HG03520 (cell line): ENCODE data around the gene SLC44A1.
A peak's percentile ranks its signal among the peaks of the same experiment; 100 is the strongest.

Experiments used
- ATAC-seq: cut with Tn5 transposase; IDR thresholded peaks from one replicate; pipeline ENCODE4 v1.9.1; 2021; ENCODE audit warnings: mild to moderate bottlenecking, moderate library complexity; ENCODE audit not compliant: unreplicated experiment

Gene SLC44A1

DNA sequence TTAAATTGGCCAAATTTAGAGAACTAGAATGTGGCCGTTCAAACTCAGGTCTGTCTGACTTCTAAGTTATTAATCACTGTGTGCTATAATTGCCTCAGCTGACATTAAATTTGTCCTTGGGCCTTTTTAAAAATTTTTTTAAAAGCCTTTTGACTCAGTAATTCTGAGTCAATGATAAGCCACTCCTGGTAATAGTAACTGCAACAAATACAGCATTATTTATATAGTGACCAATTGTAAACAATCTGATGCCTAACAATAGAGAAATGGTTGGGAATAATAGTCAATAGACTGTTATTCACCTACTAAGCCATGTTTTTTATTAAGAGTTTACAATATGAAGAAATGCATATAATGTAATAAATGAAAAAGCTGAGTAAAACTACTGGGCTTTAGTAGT lies 132.4 kb downstream of the SLC44A1 start:
- no peak for ATAC-seq

- ATAC-seq = peak; percentile 98
These were observed 141.0 kb downstream of the SLC44A1 start for GRCh38 chr9:105385381-105385985.

GRCh38 chr9:105389796-105390195 lies 145.3 kb downstream of the SLC44A1 start:
- ATAC-seq = no peak

DNA sequence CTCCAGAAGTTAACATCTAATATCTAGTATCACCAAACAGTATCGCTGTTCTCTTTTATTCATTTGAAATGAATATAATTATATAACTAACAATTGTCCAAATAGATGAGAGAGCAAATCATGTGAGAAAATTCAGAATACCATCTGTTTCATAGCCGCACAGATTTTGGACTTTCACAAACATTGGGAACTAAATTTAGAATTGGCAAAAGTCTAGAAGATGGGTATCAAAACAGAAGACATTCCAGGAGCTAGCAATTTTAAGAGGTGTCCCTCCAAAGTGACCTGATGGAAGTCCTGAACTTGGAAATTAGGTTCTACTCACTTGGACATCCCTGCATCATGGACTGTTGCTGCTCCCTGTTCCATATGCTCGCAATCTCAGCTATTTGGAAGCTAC lies 146.4 kb downstream of the SLC44A1 start:
- ATAC-seq = no peak

DNA sequence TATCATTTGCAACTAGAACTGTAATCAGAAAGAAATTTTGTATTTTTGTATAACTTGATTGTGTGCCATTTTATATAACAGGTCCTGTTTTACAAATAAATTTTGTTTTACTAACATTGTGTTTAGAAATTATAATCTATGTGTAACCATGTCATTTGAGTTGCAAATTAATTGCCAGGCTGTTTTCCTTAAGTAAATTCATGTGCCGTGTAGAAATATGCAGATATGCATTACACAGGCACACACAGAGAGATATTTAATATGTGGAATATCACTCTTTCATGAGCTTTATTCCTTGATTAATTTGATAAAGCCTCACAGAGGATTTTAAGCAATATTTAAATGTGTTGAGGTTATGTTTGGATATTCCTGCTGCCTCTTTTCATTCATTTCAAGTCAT lies 146.8 kb downstream of the SLC44A1 start:
- no peak for ATAC-seq

DNA sequence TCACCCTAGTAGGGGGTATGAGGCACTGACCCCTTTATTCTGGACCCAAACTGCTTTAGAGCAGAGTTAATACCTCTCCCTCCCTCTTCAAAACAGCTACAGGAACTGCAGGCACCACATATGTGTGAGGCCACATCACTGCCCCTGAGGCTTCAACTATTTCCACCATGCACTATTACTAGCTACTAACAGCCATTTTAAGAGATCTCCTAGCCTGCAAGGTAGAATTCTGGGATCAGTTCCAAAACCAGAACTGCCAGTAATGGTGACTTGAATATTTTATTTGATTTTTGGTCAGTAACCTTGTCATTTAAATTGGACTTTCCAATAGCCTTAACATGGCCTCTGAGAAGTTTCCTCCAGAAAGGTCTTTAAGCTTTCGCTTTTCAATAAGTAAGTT lies 148.1 kb downstream of the SLC44A1 start:
- no peak for ATAC-seq

DNA sequence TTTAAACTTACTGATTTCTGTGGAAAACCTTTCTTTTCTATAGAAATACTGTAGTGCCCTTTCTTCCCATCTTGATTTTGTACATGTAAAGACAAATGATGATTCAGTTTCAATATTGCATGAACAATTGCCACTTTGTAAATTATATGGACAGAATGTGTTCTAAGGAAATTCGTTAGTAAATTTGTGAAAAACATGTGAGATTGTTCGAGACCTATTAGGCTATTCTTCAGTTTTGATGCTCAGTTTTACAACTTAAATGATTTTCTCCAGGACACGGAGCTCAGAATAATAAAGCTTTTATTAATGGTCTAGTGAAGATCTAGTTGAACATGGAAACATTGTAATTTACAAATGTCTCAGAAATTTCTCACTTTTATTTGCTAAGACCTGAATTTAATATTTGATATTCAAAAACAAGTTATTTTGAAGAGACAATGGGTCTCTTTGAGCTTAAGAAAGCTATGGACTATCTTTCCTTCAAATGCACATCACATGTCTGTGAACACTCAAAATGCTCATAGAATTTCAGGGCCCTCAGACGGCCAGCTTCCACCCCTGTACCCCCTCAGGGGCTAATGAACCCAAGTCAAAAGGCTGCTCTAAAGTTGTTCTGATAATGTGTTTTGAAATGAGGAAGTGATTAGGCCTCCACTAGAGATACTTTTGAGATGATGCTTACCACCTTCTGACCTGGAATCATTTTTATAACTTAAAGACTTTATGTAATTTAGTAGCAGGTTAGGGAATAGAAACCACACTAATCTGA lies 149.3 kb downstream of the SLC44A1 start:
- ATAC-seq = no peak

DNA sequence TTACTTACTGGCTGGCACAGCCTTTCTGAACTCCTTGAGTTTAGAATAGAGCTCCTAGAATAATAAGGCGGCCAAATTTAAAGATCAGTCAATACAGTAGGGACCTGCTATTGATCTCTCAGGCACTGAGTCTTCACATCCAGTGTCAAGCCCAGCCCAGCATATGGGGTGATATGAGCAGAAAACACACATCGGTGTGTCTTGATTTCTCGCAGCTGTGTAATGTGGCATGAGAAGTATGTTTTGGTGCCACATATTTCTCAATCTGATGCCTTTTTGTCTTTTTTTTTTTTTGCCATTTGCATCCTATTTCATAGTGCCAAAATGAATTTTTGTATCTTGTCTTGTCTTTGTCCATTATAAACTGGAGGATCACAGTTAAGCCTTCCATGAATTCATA lies 152.0 kb downstream of the SLC44A1 start:
- no peak for ATAC-seq

DNA sequence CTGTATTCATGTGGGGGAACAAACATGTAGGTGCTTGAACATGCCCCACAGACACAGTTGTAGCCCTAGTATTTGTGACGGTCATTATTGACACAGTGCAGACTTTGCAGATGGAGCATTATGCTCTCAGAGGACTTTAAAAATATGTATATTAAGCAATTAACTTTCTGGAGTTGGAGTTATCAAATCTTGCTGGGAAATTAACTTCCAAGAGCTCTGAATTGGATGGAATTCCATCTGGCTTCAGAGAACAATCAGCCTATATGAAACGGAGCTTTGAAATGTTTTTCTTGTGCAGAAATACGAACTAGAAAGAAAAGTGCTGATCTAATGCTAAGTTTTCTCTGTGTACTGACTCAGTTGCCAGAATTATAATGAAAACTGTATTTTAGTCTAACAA lies 152.4 kb downstream of the SLC44A1 start:
- ATAC-seq = no peak

DNA sequence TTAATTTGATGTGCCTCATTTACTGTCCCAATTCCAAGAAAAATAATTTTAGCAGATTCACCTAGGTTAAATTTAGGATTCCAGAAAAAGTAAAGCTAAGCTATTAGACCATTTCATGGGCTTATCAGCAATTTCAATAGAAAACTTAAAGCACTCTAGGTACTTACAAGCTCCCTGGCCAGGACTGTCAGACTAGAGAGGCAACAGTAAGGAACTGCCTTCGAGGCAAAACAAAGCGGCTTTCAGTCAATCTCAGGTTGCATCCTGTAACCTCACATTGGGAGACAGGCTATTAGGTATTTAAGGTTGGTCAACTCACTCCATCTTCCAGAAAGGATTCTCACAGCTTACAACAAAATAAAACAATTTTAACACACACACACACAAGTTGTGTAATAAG lies 154.7 kb downstream of the SLC44A1 start:
- ATAC-seq = no peak

- no peak for ATAC-seq
These were observed 157.2 kb downstream of the SLC44A1 start for GRCh38 chr9:105401651-105402050.

GRCh38 chr9:105403552-105404248 lies 159.2 kb downstream of the SLC44A1 start:
- no peak for ATAC-seq

GRCh38 chr9:105405514-105406131 lies 161.2 kb downstream of the SLC44A1 start:
- peak; percentile 83 for ATAC-seq

DNA sequence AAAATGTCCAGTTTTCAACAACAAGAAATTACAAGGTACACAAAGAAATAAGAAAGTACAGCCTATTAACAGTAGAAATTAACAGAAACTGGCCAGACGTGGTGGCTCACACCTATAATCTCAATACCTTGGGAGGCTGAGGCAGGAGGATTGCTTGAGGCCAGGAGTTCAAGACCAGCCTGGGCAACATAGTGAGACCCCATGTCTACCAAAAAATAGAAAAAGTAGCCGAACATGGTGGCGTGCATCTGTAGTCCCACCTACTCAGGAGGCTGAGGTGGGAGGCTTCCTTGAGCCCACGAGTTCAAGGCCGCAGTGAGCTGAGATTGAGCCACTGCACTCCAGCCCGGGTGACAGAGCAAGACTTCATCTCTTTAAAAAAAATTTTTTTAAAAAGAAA lies 161.9 kb downstream of the SLC44A1 start:
- no peak for ATAC-seq

DNA sequence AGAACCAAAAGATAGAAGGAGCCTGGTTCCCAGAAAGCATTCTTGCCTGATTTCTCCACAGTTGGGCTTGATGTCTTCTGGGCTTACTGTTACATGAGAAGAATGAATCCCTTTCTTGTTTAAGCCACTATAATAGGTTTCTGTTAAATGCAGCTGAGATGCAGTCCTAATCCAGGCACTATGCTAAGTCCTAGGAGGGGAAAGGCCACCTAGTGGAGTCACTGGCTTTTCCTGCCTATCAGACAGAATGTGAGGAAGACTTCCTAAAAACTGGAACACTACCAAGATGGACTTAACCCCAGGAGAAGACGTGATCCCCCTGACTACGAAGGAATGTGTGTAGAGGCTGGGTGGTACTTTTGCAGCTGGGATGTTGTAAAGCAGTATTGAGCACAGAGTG lies 169.1 kb downstream of the SLC44A1 start:
- ATAC-seq = no peak

DNA sequence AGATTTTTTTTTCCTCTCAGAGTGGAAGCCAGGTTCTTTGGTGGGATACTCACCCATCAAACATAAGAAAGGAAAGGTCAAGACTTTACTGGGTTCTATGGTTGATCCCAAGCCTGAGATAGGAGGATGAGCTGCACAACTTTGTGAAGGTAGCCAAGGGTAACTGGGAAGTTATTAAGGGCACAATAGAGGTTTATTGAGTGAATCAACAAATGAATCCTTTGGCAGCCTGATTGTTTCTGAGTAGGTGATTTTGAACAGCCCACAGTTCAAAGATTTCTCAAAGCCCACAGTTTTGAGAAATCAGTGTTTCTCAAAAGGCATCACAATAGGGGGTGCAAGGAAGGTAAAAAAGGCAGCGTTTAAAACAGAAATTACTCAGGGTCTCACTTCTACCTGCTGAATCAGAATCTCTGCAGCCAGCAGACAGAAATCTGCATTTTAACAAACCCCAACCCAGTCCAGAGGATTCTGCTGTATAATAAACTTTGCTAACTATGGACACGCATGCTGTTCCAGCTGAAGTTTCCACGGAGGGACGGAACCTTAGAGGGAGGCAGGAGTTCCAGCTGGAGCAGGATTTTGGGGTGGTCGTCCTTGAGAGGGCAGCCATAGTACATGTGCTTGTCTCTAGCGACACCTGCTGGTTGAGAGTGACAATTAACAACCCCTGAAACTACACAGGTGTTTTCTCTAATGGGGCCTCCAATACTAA lies 170.7 kb downstream of the SLC44A1 start:
- ATAC-seq = peak; percentile 74

GRCh38 chr9:105415662-105415980 lies 171.2 kb downstream of the SLC44A1 start:
- no peak for ATAC-seq

DNA sequence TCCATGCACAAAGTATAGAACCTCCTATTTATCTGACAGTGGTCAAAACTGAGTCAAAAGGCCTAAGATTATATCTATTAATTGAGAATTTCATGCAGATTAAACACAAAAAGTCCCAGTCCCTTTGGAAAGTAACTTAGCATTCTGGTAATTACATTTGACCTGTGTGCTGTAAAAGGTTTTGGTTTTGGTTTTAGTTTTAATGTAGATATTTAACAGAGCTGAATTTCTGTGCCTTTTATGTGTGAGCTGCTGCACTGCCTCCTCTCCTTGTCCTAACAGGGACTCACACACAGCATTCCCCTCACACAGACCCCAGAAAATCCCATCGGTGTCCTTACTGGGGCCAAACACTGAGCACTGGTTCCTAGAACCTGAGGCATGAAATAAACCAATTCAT lies 172.4 kb downstream of the SLC44A1 start:
- peak; percentile 59 for ATAC-seq

- no peak for ATAC-seq
These were observed 174.4 kb downstream of the SLC44A1 start for GRCh38 chr9:105418588-105419500.
